ENCODE results near the gene SYNE1.
"Not testable (repeated sequence)": the region's sequence is repeated elsewhere in the genome, so short reads cannot be mapped to it uniquely, and the experiment has no call there.

SYNE1 gene

GRCh38 chr6:152151920-152152319 lies 485.2 kb downstream of the SYNE1 start:
- DNase-seq (ENCODE audit: low read depth in 1 of 2, low spot score in 1 of 2), result no peak

DNA sequence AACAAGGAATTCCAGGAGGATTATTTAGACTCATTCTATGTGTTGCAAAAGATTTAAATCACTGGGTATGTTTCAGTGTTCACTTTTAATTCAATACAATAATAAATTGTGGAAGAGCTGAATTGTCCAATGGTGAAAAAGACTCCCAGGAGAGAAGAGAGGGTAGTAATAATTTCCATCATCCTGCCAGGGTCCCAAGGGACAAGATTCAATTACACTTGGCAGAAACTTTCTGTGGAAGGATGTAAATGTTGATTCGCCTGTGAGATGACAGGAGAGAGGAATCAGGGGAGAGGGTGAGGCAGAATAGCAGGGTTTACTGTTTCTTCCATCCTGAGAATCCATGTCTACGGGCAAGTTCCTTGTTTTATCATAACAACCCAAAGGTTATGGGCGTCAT lies 487.0 kb downstream of the SYNE1 start:
- DNase-seq (ENCODE audit: low read depth in 1 of 2, low spot score in 1 of 2), result no peak

DNA sequence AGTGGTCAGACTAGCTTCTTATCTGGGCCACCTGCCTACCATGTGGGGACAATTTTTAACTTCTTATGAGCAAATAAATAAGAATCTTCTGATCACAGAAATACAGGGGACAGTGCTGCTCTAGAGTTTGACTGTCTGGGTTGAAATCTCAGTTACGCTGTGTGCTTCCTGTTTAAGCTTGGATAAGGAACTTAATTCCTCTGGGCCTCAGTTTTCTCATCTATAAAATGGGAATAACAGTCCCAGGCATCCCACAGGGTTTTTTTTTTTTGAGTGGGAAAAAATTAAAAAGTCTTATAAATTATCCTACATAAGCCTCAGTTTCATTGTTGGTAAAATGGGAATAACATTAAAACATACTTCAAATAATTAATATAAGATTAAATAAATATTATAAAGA lies 488.8 kb downstream of the SYNE1 start:
- DNase-seq (ENCODE audit: low read depth in 1 of 2, low spot score in 1 of 2), result no peak

GRCh38 chr6:152147269-152147668 lies 489.9 kb downstream of the SYNE1 start:
- DNase-seq (ENCODE audit: low read depth in 1 of 2, low spot score in 1 of 2), result no peak

- DNase-seq (ENCODE audit: low read depth in 1 of 2, low spot score in 1 of 2), result no peak
Observed at GRCh38 chr6:152146385-152146784, 490.8 kb downstream of the SYNE1 start.

DNA sequence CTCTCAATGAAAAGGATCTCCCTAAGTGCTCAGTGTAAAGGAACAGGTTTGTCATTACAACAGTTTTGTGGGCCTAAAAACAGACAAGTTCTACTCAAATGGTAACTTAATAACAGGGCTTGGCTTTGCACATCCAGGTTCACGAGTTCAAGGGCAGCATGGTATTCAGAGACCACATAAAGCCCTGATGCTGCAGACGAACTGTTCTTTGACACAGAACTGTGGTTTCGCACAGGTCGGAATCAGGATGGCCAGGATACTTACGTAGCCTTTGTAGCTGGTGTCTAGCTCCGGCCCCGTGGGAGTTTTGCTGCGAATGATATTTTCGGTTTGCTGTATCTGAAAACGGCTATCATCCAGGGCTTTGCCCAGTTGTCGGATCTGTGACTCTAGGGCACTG lies 493.8 kb downstream of the SYNE1 start:
- no peak for DNase-seq (ENCODE audit: low read depth in 1 of 2, low spot score in 1 of 2)

GRCh38 chr6:152142105-152142504 lies 495.1 kb downstream of the SYNE1 start:
- no peak for DNase-seq (ENCODE audit: low read depth in 1 of 2, low spot score in 1 of 2)

DNA sequence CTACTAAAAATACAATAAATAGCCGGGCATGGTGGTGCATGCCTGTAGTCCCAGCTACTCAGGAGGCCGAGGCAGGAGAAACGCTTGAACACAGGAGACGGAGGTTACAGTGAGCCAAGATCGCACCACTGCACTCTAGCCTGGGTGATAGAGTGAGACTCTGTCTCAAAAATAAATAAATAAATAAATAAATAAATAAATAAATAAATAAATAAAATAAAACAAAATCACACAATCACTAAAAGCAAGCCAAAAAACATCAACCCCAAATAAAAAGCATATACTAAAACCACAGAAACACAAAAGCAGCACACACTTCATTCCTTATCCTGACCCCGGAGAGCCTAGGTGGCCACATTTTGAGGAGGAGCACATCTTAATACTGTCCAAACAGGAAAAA lies 498.8 kb downstream of the SYNE1 start:
- not testable (repeated sequence) for DNase-seq (ENCODE audit: low read depth in 1 of 2, low spot score in 1 of 2)

- no peak for DNase-seq (ENCODE audit: low read depth in 1 of 2, low spot score in 1 of 2)
Observed at GRCh38 chr6:152136449-152136825, 500.7 kb downstream of the SYNE1 start.

- DNase-seq (ENCODE audit: low read depth in 1 of 2, low spot score in 1 of 2), result no peak
Observed at GRCh38 chr6:152135755-152136448, 501.3 kb downstream of the SYNE1 start.

DNA sequence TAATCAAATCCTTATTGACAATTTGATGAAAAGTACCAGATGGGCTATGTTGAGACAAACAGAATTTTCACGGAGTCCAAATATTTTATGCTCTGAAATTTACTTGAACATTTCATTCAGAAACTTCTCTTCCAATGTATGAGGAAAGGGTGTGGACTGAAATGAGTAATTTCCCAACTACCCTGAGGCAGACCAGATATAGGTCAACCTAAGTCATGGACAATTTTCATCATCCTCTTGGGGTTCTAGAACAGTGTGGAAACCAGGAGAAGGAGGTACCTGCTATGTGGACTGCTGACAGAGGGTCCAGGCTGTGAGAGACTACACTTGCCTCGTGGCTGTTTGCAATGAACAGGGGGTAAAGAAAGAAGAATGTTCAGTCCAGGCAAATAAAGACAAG lies 506.7 kb downstream of the SYNE1 start:
- no peak for DNase-seq (ENCODE audit: low read depth in 1 of 2, low spot score in 1 of 2)

DNA sequence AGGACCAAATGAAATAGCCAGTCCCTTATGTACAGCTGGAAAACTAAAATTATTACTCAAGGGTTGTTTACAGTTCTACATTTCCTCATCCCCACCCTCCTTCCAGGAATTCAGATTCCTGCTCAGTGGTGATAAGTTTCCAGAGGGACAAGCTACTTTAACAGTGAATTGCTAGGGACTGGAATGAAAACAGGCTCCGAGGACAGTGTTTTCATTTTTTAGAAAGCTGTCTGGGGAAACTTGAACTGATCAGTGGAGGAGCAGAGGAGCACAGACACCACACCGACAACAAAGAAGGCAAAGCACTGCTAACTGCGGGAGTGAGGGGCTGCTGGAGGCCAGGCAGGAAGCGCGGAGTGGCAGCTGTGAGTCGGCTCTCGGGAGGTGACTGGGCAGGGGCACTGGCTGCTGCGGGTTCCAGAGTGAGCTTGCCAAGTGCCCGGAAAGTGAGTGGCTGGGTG lies 507.4 kb downstream of the SYNE1 start:
- DNase-seq (ENCODE audit: low read depth in 1 of 2, low spot score in 1 of 2), result no peak

- DNase-seq (ENCODE audit: low read depth in 1 of 2, low spot score in 1 of 2), result no peak
Observed at GRCh38 chr6:152127432-152128165, 509.6 kb downstream of the SYNE1 start.

- DNase-seq (ENCODE audit: low read depth in 1 of 2, low spot score in 1 of 2), result no peak
Observed at GRCh38 chr6:152124429-152125074, 512.6 kb downstream of the SYNE1 start.

DNA sequence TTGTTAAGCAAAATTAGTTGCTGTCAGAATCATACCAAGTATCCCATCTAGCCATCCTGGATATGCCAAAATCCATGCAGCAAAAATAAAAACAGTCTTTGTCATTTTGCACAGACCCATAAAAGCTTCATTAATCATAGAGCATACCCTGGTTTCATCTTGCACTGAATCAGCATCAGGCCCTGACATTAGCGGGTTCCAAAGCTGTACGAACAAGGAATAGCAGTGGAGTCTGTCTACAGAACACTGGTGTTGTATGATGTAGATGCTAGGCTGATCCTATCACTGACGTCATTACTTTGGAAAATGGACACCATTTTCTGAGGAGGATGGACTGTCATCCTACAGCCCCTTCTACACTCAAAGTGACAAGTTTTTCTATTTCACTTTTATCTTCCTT lies 514.1 kb downstream of the SYNE1 start:
- no peak for DNase-seq (ENCODE audit: low read depth in 1 of 2, low spot score in 1 of 2)

DNA sequence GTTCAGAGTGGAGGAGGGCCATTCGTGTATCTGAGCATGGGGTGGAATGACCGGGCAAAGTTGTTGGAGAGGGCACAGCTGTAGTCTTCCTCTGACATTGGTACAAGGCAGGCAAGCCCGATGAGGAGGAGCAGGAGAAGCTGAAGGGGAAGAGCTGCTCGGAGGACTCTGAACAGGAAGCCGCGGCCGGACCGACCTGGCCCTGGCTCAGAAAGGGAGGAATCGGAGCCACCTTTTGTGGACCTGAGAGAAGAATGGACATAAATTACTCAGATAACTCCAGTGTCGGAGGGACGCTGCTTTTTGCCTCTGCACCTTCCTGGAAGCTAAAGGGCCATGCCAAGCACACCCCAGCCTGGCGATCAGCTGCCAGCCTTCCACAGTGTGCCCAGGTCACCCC lies 514.7 kb downstream of the SYNE1 start:
- DNase-seq (ENCODE audit: low read depth in 1 of 2, low spot score in 1 of 2), result no peak

- DNase-seq (ENCODE audit: low read depth in 1 of 2, low spot score in 1 of 2), result no peak
Observed at GRCh38 chr6:152121910-152122309, 515.3 kb downstream of the SYNE1 start.

GRCh38 chr6:152119831-152120230 lies 517.3 kb downstream of the SYNE1 start:
- DNase-seq (ENCODE audit: low read depth in 1 of 2, low spot score in 1 of 2), result no peak

DNA sequence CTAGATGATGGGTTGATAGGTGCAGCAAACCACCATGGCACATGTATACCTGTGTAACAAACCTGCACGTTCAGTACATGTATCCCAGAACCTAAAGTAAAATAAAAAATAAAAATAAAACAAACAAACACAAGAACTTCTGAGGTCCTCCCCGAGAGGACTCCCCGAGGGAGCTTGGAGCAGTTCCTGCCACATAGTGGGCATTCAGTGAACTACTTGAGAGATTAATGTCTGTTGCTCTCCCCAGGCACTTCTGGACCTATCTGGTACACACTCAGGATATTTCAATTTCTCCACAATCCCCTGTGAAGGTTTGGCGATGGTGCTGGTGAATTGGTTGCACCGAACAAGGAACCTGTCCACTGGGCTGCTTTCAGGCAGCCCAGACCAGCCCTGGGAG lies 518.5 kb downstream of the SYNE1 start:
- DNase-seq (ENCODE audit: low read depth in 1 of 2, low spot score in 1 of 2), result no peak

DNA sequence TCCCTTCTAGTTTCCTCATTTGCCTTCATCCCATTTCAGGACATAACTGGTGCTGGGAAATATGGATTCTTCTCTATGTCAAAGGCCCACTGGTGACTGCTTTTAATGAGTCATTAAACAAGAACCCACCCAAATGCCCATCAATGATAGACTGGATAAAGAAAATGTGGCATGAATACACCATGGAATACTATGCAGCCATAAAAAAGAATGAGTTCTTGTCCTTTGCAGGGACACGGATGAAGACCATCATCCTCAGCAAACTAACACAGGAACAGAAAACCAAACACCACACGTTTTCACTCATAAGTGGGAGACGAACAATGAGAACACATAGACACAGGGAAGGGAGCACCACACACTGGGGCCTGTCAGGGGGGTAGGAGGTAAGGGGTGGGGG lies 518.9 kb downstream of the SYNE1 start:
- no peak for DNase-seq (ENCODE audit: low read depth in 1 of 2, low spot score in 1 of 2)

DNA sequence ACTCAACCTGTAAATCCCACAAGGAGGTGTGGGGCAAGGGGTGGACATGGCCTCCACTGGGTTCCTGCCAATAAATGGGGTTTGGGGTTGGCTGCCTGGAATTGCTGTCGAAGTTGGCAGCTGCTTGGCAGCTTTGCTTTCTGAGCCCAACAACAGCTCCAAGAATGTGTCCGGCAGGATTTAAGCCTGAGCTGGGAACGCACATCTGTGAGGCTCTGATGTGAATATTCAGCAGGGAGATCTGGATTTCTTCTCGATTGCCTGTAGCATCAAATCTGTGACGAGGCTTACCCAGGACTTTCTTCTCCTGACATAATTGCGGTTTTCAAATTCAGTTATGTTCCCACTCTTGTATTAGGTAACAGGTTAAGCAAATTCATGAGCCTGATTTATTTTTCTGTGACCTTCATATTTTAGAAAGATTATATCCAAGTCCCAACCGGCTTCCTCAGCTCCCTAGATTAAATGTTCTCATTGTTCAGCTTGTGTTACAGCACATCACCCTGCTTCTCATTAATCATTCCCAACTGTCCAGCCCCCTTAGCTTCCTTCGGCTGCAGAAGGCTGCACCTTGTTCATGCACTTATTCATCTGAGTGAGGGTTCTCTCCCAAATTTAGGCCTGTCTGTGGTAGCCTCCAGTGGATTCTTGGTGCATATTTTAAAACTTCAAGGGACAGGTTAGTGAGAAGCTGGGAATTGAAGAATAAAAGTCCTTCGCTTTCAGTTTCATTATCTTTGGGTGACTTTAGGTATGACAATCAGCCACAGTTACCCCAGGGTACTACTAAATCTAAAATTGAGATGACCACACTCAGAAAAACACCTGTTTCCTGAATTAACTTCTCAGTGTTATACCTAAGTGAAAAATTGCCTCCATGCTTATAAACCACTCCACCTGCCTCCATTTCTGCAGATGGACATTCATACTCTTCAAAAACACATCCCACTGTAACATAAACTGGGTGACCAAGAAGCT lies 519.7 kb downstream of the SYNE1 start:
- DNase-seq (ENCODE audit: low read depth in 1 of 2, low spot score in 1 of 2), result no peak
